ENCODE results near the gene TSPEAR. TPM values are rescaled to one million over a fixed set of nuclear protein-coding genes. Genes with fewer than 3 reads are reported as not detected.

TSPEAR gene
- total and polyA plus RNA-seq, 2 of the 13 experiments (the other 11 are each of a cell fraction or from before 2014, with no cell fraction given), result 0.07 to 0.32 TPM

DNA sequence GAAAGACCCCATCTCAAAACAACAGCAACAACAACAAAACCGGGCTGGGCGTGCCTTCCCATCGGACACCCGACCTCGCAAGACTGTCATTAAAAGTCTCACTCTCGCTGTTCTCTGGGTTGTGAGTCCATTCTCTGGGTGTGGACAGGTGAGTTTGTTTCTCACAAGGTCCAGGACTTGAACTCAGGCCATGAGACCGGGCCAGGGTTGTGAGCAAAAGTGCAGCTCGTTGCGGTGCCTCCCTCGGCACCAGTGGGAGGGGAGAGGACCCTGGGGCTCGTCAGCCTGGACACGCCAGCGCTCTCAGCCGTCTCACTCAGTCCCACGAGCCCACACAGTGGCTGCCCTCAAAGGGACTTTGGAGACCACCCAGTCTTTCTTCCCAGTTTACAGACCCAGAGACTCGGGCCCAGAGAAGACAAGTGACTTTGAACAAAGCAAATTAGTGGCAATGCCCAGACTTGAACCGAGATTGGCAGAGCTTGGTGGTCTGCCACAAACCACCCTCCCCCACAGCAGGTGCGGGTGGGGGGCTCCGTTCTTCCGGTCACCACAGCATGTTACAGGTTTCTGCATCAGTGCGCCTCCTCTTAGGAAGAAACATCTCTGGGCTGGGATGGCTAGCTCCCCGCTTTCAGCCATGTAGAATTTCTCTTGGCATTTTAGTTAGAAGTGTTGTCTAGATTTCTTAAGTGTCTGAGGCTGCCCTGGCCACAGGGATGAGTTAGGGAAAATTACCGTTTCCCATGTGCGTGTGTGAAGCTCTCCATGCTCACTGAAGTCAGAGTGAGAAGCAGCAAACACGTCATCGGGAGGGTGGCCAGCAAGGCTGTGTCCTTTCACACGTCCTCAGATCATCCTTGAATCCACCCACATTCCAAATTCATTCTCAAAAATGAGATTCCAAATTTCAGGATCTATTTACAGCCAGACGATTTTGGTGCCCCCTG, 227.8 kb downstream of the TSPEAR start (continued):
- TF ChIP-seq POGZ (CRISPR knock-in tag; IDR thresholded peaks at IDR 0.05), result no peak
- TF ChIP-seq EZH2 (conservative IDR thresholded peaks at IDR 0.05; ENCODE audit: low read depth, low read length), result no peak
- TF ChIP-seq, protein P1, sequence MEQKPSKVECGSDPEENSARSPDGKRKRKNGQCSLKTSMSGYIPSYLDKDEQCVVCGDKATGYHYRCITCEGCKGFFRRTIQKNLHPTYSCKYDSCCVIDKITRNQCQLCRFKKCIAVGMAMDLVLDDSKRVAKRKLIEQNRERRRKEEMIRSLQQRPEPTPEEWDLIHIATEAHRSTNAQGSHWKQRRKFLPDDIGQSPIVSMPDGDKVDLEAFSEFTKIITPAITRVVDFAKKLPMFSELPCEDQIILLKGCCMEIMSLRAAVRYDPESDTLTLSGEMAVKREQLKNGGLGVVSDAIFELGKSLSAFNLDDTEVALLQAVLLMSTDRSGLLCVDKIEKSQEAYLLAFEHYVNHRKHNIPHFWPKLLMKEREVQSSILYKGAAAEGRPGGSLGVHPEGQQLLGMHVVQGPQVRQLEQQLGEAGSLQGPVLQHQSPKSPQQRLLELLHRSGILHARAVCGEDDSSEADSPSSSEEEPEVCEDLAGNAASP (CRISPR knock-in tag; IDR thresholded peaks at IDR 0.05; ENCODE audit: borderline replicate concordance), result no peak
- TF ChIP-seq ERF (CRISPR knock-in tag; IDR thresholded peaks at IDR 0.05), result 0 out of 2 replicates have a peak, but pooled peaks have one; percentile 16
- TF ChIP-seq ZNF44 (CRISPR knock-in tag; IDR thresholded peaks at IDR 0.05), result no peak; the same call in 1 of the 2 replicates
- TF ChIP-seq, protein P2, sequence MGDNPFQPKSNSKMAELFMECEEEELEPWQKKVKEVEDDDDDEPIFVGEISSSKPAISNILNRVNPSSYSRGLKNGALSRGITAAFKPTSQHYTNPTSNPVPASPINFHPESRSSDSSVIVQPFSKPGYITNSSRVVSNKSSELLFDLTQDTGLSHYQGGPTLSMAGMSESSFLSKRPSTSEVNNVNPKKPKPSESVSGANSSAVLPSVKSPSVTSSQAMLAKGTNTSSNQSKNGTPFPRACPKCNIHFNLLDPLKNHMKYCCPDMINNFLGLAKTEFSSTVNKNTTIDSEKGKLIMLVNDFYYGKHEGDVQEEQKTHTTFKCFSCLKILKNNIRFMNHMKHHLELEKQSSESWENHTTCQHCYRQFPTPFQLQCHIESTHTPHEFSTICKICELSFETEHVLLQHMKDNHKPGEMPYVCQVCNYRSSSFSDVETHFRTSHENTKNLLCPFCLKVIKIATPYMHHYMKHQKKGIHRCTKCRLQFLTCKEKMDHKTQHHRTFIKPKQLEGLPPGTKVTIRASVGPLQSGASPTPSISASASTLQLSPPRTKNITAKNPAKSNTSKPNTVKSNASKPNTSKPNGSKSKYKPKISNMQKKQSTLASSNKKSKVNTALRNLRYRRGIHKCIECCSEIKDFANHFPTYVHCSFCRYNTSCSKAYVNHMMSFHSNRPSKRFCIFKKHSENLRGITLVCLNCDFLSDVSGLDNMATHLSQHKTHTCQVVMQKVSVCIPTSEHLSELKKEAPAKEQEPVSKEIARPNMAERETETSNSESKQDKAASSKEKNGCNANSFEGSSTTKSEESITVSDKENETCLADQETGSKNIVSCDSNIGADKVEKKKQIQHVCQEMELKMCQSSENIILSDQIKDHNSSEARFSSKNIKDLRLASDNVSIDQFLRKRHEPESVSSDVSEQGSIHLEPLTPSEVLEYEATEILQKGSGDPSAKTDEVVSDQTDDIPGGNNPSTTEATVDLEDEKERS (CRISPR knock-in tag; IDR thresholded peaks at IDR 0.05), result peak; percentile 80; the same call in 1 of the 2 replicates
- TF ChIP-seq ZNF460 (CRISPR knock-in tag; IDR thresholded peaks at IDR 0.05; ENCODE audit: borderline replicate concordance), result no peak
- 0 out of 2 replicates have a peak, but pooled peaks have one; percentile 3 for TF ChIP-seq ZNF317 (CRISPR knock-in tag; IDR thresholded peaks at IDR 0.05)
- TF ChIP-seq PTBP1 (IDR thresholded peaks at IDR 0.05; ENCODE audit: low read depth, low read length, poor library complexity, severe bottlenecking), result no peak
- TF ChIP-seq KLF11 (CRISPR knock-in tag; IDR thresholded peaks at IDR 0.05), result no peak
- no peak for TF ChIP-seq NFIC (IDR thresholded peaks at IDR 0.05; ENCODE audit: low read length)
- TF ChIP-seq, protein P3, sequence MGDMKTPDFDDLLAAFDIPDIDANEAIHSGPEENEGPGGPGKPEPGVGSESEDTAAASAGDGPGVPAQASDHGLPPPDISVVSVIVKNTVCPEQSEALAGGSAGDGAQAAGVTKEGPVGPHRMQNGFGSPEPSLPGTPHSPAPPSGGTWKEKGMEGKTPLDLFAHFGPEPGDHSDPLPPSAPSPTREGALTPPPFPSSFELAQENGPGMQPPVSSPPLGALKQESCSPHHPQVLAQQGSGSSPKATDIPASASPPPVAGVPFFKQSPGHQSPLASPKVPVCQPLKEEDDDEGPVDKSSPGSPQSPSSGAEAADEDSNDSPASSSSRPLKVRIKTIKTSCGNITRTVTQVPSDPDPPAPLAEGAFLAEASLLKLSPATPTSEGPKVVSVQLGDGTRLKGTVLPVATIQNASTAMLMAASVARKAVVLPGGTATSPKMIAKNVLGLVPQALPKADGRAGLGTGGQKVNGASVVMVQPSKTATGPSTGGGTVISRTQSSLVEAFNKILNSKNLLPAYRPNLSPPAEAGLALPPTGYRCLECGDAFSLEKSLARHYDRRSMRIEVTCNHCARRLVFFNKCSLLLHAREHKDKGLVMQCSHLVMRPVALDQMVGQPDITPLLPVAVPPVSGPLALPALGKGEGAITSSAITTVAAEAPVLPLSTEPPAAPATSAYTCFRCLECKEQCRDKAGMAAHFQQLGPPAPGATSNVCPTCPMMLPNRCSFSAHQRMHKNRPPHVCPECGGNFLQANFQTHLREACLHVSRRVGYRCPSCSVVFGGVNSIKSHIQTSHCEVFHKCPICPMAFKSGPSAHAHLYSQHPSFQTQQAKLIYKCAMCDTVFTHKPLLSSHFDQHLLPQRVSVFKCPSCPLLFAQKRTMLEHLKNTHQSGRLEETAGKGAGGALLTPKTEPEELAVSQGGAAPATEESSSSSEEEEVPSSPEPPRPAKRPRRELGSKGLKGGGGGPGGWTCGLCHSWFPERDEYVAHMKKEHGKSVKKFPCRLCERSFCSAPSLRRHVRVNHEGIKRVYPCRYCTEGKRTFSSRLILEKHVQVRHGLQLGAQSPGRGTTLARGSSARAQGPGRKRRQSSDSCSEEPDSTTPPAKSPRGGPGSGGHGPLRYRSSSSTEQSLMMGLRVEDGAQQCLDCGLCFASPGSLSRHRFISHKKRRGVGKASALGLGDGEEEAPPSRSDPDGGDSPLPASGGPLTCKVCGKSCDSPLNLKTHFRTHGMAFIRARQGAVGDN (CRISPR knock-in tag; IDR thresholded peaks at IDR 0.05), result peak; percentile 77
- TF ChIP-seq ZNF777 (CRISPR knock-in tag; IDR thresholded peaks at IDR 0.05), result no peak
- TF ChIP-seq RBAK (CRISPR knock-in tag; IDR thresholded peaks at IDR 0.05), result no peak
- TF ChIP-seq, protein P4, sequence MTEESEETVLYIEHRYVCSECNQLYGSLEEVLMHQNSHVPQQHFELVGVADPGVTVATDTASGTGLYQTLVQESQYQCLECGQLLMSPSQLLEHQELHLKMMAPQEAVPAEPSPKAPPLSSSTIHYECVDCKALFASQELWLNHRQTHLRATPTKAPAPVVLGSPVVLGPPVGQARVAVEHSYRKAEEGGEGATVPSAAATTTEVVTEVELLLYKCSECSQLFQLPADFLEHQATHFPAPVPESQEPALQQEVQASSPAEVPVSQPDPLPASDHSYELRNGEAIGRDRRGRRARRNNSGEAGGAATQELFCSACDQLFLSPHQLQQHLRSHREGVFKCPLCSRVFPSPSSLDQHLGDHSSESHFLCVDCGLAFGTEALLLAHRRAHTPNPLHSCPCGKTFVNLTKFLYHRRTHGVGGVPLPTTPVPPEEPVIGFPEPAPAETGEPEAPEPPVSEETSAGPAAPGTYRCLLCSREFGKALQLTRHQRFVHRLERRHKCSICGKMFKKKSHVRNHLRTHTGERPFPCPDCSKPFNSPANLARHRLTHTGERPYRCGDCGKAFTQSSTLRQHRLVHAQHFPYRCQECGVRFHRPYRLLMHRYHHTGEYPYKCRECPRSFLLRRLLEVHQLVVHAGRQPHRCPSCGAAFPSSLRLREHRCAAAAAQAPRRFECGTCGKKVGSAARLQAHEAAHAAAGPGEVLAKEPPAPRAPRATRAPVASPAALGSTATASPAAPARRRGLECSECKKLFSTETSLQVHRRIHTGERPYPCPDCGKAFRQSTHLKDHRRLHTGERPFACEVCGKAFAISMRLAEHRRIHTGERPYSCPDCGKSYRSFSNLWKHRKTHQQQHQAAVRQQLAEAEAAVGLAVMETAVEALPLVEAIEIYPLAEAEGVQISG (CRISPR knock-in tag; IDR thresholded peaks at IDR 0.05), result 0 out of 2 replicates have a peak, but pooled peaks have one; percentile 20
